Activated CD4-positive, alpha-beta T cell treated with anti-CD3 and anti-CD28 coated beads, Interleukin-2, amount 50 U/mL, for 1 hour (primary cell): ENCODE data around the gene MAPKAPK2.

Experiments used
- DNase-seq: peaks from one replicate; pipeline ENCODE4 v3.0.0-alpha.2; 2020

Gene MAPKAPK2

GRCh38 chr1:206705726-206706297 is 21.1 kb downstream of the MAPKAPK2 start:
- DNase-seq = no peak

- no peak for DNase-seq
Observed at GRCh38 chr1:206706298-206706791, 21.6 kb downstream of the MAPKAPK2 start.

GRCh38 chr1:206706806-206707366 is 22.2 kb downstream of the MAPKAPK2 start:
- no peak for DNase-seq

GRCh38 chr1:206708058-206708457 is 23.4 kb downstream of the MAPKAPK2 start:
- DNase-seq = no peak

- DNase-seq = no peak
Observed at GRCh38 chr1:206708882-206709281, 24.2 kb downstream of the MAPKAPK2 start.

- no peak for DNase-seq
Observed at GRCh38 chr1:206709322-206709721, 24.6 kb downstream of the MAPKAPK2 start.

- no peak for DNase-seq
Observed at GRCh38 chr1:206709772-206710459, 25.2 kb downstream of the MAPKAPK2 start.

GRCh38 chr1:206710460-206710823 is 25.7 kb downstream of the MAPKAPK2 start:
- DNase-seq = no peak

- DNase-seq = no peak
Observed at GRCh38 chr1:206713070-206713469, 28.4 kb downstream of the MAPKAPK2 start.

- DNase-seq = no peak
Observed at GRCh38 chr1:206713910-206714312, 29.2 kb downstream of the MAPKAPK2 start.

- DNase-seq = no peak
Observed at GRCh38 chr1:206714331-206715058, 29.8 kb downstream of the MAPKAPK2 start.

GRCh38 chr1:206715120-206715519 is 30.4 kb downstream of the MAPKAPK2 start:
- DNase-seq = no peak

- DNase-seq = peak; percentile 38
Observed at GRCh38 chr1:206715552-206716158, 30.9 kb downstream of the MAPKAPK2 start.

- no peak for DNase-seq
Observed at GRCh38 chr1:206716159-206716869, 31.6 kb downstream of the MAPKAPK2 start.

- DNase-seq = no peak
Observed at GRCh38 chr1:206716870-206717673, 32.4 kb downstream of the MAPKAPK2 start.

GRCh38 chr1:206717674-206717989 is 32.9 kb downstream of the MAPKAPK2 start:
- DNase-seq = no peak

GRCh38 chr1:206719169-206719839 is 34.6 kb downstream of the MAPKAPK2 start:
- no peak for DNase-seq

GRCh38 chr1:206721454-206721853 is 36.7 kb downstream of the MAPKAPK2 start:
- no peak for DNase-seq

- no peak for DNase-seq
Observed at GRCh38 chr1:206722751-206723461, 38.2 kb downstream of the MAPKAPK2 start.

GRCh38 chr1:206723462-206723804 is 38.7 kb downstream of the MAPKAPK2 start:
- DNase-seq = no peak
